SK-N-SH treated with all-trans-retinoic acid at 6 μM for 48 hours (cell line): ENCODE results near the gene RAB44.

Experiments used
- ATAC-seq: fragments of 200-7000 bp; cut with Tn5 transposase; 3 replicates; pipeline ENCODE4 v1.9.1; 2020; ENCODE audit warnings: mild to moderate bottlenecking, moderate library complexity
- ARNTL ChIP-seq: fragments of 450-650 bp; formaldehyde crosslinking; IDR thresholded peaks from 2 replicates; pipeline ENCODE4 v1.5.0; 2020; ENCODE audit warnings: low read depth, mild to moderate bottlenecking, moderate library complexity, borderline replicate concordance
- CSDC2 ChIP-seq: fragments of 250-450 bp; sonication (Bioruptor Pico); IDR thresholded peaks from 2 replicates; pipeline ENCODE4 v1.5.0; 2020; ENCODE audit warnings: mild to moderate bottlenecking, moderate library complexity
- CSRNP3 ChIP-seq: fragments of 250-450 bp; sonication (Bioruptor Pico); IDR thresholded peaks from 2 replicates; pipeline ENCODE4 v1.5.1; 2021; ENCODE audit warnings: mild to moderate bottlenecking, moderate library complexity
- ESRRG ChIP-seq: fragments of 250-450 bp; sonication (Bioruptor Pico); IDR thresholded peaks from 2 replicates; pipeline ENCODE4 v1.6.1; 2021; ENCODE audit warnings: mild to moderate bottlenecking
- GLIS3 ChIP-seq: fragments of 250-450 bp; sonication (Bioruptor Pico); IDR thresholded peaks from 2 replicates; pipeline ENCODE4 v1.5.0; 2020; ENCODE audit warnings: mild to moderate bottlenecking, moderate library complexity
- OSR1 ChIP-seq: fragments of 250-450 bp; sonication (Bioruptor Pico); IDR thresholded peaks from 2 replicates; pipeline ENCODE4 v1.8.0; 2022; ENCODE audit warnings: moderate library complexity, mild to moderate bottlenecking, inconsistent platforms
- PATZ1 ChIP-seq: fragments of 250-450 bp; sonication (Bioruptor Pico); IDR thresholded peaks from 2 replicates; pipeline ENCODE4 v1.8.0; 2020; ENCODE audit warnings: mild to moderate bottlenecking, moderate library complexity, borderline replicate concordance
- PPARA ChIP-seq: fragments of 250-450 bp; sonication (Bioruptor Pico); IDR thresholded peaks from 2 replicates; pipeline ENCODE4 v1.5.0; 2020; ENCODE audit warnings: mild to moderate bottlenecking, borderline replicate concordance
- SNAI2 ChIP-seq: fragments of 250-450 bp; sonication (Bioruptor Pico); IDR thresholded peaks from 2 replicates; pipeline ENCODE4 v1.5.0; 2020; ENCODE audit warnings: mild to moderate bottlenecking, moderate library complexity
- TCF4 ChIP-seq: fragments of 250-450 bp; sonication (Bioruptor Pico); IDR thresholded peaks from 2 replicates; pipeline ENCODE4 v1.8.0; 2021; ENCODE audit warnings: mild to moderate bottlenecking, moderate library complexity, borderline replicate concordance
- TSHZ2 ChIP-seq: fragments of 250-450 bp; sonication (Bioruptor Pico); IDR thresholded peaks from 2 replicates; pipeline ENCODE4 v1.5.0; 2020; ENCODE audit warnings: mild to moderate bottlenecking, moderate library complexity
- ZNF565 ChIP-seq: fragments of 450-650 bp; formaldehyde crosslinking; conservative IDR thresholded peaks from 2 replicates; pipeline ENCODE4 v1.5.0; 2020; ENCODE audit warnings: low read depth, mild to moderate bottlenecking, moderate library complexity
- ZNF8 ChIP-seq: fragments of 450-650 bp; formaldehyde crosslinking; IDR thresholded peaks from 2 replicates; pipeline ENCODE4 v1.5.0; 2020; ENCODE audit warnings: mild to moderate bottlenecking, moderate library complexity
- TF ChIP-seq, protein P1 (sequence below): fragments of 250-450 bp; sonication (Bioruptor Pico); IDR thresholded peaks from 2 replicates; pipeline ENCODE4 v1.5.1; 2020; ENCODE audit warnings: low read depth, mild to moderate bottlenecking, moderate library complexity

RAB44 gene

DNA sequence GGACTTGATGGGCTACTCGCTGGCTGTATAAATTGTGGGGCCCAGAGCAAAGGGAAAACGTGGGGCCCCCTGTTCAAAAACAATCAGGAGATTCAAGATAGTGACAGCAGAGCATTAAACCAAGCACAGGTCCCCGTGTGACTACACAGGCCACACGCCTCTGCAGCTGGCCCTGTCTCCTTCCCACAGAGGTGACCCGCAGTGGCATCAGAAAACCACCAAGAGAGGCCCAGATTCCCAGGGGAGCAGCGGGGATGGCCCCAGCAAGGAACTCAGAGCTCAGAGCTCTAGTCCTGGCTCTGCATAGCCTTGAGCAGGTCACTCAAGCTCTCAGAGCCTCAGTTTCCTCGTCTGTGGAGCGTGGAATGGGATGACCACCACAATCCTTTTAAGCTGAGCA lies 84.0 kb downstream of the RAB44 start:
- TF ChIP-seq PATZ1 (CRISPR knock-in tag): no peak
- no peak for TF ChIP-seq PPARA (CRISPR knock-in tag)
- TF ChIP-seq SNAI2 (CRISPR knock-in tag): no peak
- no peak for TF ChIP-seq ZNF8
- no peak for TF ChIP-seq ESRRG (CRISPR knock-in tag)
- TF ChIP-seq ZNF565 (CRISPR knock-in tag): no peak
- TF ChIP-seq CSRNP3 (CRISPR knock-in tag): no peak
- no peak for TF ChIP-seq ARNTL (CRISPR knock-in tag)
- TF ChIP-seq TSHZ2 (CRISPR knock-in tag): no peak
- no peak for TF ChIP-seq TCF4 (CRISPR knock-in tag)
- no peak for TF ChIP-seq CSDC2 (CRISPR knock-in tag)
- TF ChIP-seq, protein P1, sequence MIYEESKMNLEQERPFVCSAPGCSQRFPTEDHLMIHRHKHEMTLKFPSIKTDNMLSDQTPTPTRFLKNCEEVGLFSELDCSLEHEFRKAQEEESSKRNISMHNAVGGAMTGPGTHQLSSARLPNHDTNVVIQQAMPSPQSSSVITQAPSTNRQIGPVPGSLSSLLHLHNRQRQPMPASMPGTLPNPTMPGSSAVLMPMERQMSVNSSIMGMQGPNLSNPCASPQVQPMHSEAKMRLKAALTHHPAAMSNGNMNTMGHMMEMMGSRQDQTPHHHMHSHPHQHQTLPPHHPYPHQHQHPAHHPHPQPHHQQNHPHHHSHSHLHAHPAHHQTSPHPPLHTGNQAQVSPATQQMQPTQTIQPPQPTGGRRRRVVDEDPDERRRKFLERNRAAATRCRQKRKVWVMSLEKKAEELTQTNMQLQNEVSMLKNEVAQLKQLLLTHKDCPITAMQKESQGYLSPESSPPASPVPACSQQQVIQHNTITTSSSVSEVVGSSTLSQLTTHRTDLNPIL (CRISPR knock-in tag): no peak
- no peak for TF ChIP-seq GLIS3 (CRISPR knock-in tag)
- no peak for TF ChIP-seq OSR1 (CRISPR knock-in tag)
- ATAC-seq: no peak
